Adrenal gland (tissue), 12 donors: ENCODE results near the gene CDH11. TPM values are rescaled to one million over a fixed set of nuclear protein-coding genes. Genes with fewer than 3 reads are reported as not detected.
A peak's percentile ranks its signal among the peaks of the same experiment; 100 is the strongest.

Experiments
- DNase-seq, 7 donors: peaks; one replicate each; pipeline ENCODE4 v3.0.0-alpha.2; 2019 to 2020
- H3K27ac ChIP-seq, 5 donors: fragments of 200-600 bp; sonication (generic) in 4 of 5; 1 replicate in 3 of 5; 2 replicates in 2 of 5; pipeline versions ENCODE4 v1.5.1 to v1.8.0; 2016 to 2020; ENCODE audit warnings: mild to moderate bottlenecking in 1 of 5
- H3K27me3 ChIP-seq: fragments of 200-600 bp; 2 replicates; pipeline ENCODE4 v1.8.0; 2021
- H3K36me3 ChIP-seq, 2 donors: fragments of 200-600 bp; replicated peaks in 1 of 2; 1 replicate in 1 of 2; 2 replicates in 1 of 2; pipeline versions ENCODE4 v1.5.1 to v1.8.0; 2018 to 2022
- H3K4me1 ChIP-seq, 2 donors: fragments of 200-600 bp; replicated peaks in 1 of 2; 1 replicate in 1 of 2; 2 replicates in 1 of 2; pipeline versions ENCODE4 v1.5.1 to v1.8.0; 2018 to 2021
- H3K4me3 ChIP-seq, 4 donors: fragments of 200-600 bp; sonication (generic) in 3 of 4; one replicate each; pipeline ENCODE4 v1.5.1; 2016 to 2018
- H3K9me3 ChIP-seq, 3 donors: fragments of 200-600 bp; sonication (generic) in 1 of 3; replicated peaks in 1 of 3; 1 replicate in 2 of 3; 2 replicates in 1 of 3; pipeline versions ENCODE4 v1.5.1 to v1.8.0; 2016 to 2021
- POLR2A ChIP-seq, 2 donors: fragments of 450-650 bp; IDR thresholded peaks; one replicate each; pipeline ENCODE4 v1.6.1; 2017; ENCODE audit warnings: antibody characterized with exemption in 2 of 2, mild to moderate bottlenecking in 2 of 2, moderate library complexity in 1 of 2
- WGBS, 4 donors: extraction: QIAGEN DNeasy Blood & Tissue Kit in 2 of 4; methylation state at CpG; one replicate each; pipeline versions ENCODE4 v1.1.5 to v1.1.7; 2013 to 2017; 5-methylcytosine and 5-hydroxymethylcytosine counted together
- intact Hi-C, 2 donors: fragments of 100-400 bp; cut with DNase I; formaldehyde crosslinking; loops; one replicate each; pipeline versions ENCODE4 v1.14.1 to v1.15.0; 2022 to 2023
- polyA plus RNA-seq, 3 donors: library from polyadenylated mRNA; stranded (reverse); fragments of 200-250 nt in 2 of 3; fragments of 350-450 nt in 1 of 3; fragmentation: Illumina TruSeq in 1 of 3; extraction: RNeasy Lipid Tissue Mini Kit (QIAGEN cat#74804) in 1 of 3; gene quantifications; one replicate each; pipeline ENCODE4 v1.2.3, GENCODE V29; 2013 to 2014
- total RNA-seq, 9 donors: library from RNA; depleted of rRNA in 4 of 9; stranded (reverse); fragments of >200 nt in 4 of 9; fragments of 120-200 nt in 1 of 9; fragmentation: NEBNext Ultra II Directional in 1 of 9; extraction: Animal tissue kit (Norgen Biotek cat#: 25700) in 1 of 9; gene quantifications; one replicate each; pipeline versions ENCODE4 v1.1.0 to v1.2.4, GENCODE V29; 2013 to 2023
- TF ChIP-seq, protein P1 (sequence below), 6 experiments: fragments of 450-650 bp in 4 of 6; fragments of 200-600 bp in 2 of 6; sonication (generic) in 1 of 6; IDR thresholded peaks; 1 replicate in 5 of 6; 2 replicates in 1 of 6; pipeline versions ENCODE4 v1.5.1 to v1.8.0; 2016 to 2021; ENCODE audit warnings: antibody characterized with exemption in 6 of 6, mild to moderate bottlenecking in 2 of 6, moderate library complexity in 1 of 6
- donor health status: healthy with polysubstance abuse.
- donor health status: Bipolar disorder and iron deficiency.
- donor health status: DM: yes; HTN: yes; CAD: no.
- donor health status: DM: no; HTN: no; CAD: no.
- donor health status: DM: no; HTN: no; CAD: no.
- donor health status: DM: yes; HTN: yes; CAD: no.

The CDH11 gene
- total and polyA plus RNA-seq, 12 donors = 3.0 to 102 (median 31.0) TPM

DNA sequence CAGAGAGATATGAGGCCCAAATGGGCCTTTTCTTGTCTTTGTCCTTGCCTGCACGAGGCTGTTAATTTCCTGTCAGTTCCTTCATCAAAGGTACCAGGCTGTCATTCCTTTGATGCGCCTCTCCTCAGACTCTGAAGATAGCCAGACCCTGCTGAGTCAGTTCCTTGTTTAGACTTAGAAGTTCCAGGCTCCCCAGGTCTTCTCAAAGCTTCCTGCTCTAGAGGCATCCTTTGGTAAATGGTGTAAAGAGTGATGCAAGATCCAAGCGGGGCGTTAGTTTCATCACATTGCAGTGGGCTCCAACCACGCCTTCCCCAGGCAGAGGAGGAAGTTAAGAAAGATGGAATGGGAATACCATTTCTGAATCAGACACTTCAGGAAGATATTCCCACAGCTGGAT is 4.0 kb upstream of the CDH11 start:
- Histone ChIP-seq H3K27me3 (peaks cover 11% of the 10 kb centered on the region), H3K36me3 (no peaks in the 10 kb centered on the region), H3K4me1 (peaks cover 5 to 18% of the 10 kb centered on the region in 2 donors), H3K27ac (no peak overlapping the region), H3K9me3 (no peaks in the 10 kb centered on the region), H3K4me3 (no peak overlapping the region)
- TF ChIP-seq POLR2A (IDR thresholded peaks at IDR 0.05) = no peak
- TF ChIP-seq, protein P1, sequence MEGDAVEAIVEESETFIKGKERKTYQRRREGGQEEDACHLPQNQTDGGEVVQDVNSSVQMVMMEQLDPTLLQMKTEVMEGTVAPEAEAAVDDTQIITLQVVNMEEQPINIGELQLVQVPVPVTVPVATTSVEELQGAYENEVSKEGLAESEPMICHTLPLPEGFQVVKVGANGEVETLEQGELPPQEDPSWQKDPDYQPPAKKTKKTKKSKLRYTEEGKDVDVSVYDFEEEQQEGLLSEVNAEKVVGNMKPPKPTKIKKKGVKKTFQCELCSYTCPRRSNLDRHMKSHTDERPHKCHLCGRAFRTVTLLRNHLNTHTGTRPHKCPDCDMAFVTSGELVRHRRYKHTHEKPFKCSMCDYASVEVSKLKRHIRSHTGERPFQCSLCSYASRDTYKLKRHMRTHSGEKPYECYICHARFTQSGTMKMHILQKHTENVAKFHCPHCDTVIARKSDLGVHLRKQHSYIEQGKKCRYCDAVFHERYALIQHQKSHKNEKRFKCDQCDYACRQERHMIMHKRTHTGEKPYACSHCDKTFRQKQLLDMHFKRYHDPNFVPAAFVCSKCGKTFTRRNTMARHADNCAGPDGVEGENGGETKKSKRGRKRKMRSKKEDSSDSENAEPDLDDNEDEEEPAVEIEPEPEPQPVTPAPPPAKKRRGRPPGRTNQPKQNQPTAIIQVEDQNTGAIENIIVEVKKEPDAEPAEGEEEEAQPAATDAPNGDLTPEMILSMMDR (IDR thresholded peaks at IDR 0.05) = no peak
- intact Hi-C loops = no loop called here
- no peak for DNase-seq
- WGBS, 4 donors = 68 to 77% (median 76%) methylated on average over 5 of the region's 5 CpGs

DNA sequence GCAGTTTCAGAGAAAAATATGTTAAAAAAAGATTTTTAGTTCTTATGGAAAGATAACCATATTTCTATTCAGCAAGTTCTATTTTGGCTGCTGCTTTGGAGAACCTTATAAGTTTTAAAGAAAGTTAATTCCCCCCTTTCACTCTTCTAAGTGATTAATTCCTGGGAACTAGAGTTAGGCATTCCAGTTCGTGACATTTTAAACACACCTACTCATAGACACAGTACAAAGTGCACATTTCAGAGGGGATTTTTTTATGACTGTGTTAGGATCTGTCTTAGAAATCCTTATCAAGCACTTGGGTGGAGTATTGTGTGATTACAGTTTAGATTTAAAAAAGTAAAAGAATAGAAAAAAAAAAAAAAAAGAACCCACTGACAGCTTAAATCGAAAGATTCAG is 3.5 kb upstream of the CDH11 start:
- WGBS, 4 donors = 30 to 55% (median 41%) methylated on average over 2 of the region's 2 CpGs
- H3K27ac ChIP-seq = no peak overlapping the region

DNA sequence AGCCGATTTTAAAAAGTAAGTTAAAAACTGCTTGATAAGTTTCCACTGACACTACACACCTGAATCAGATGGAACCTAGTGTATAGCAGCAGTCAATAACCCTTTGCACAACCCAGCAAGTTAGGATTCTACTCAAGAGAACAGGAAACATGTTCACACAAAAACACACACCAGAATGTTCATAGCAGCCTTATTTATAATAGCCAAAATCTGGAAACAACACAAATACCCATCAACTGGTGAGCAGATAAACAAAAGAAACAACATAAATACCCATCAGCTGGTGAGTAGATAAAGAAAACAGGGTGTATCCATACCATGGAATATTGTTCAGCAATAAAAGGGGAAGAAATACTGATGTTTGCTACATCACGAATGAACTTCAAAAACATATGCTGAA is 2.7 kb upstream of the CDH11 start:
- H3K27me3 ChIP-seq = peaks cover 15% of the 10 kb centered on the region
- no peak for DNase-seq
- intact Hi-C loops = no loop called here
- WGBS, 4 donors = 70 to 84% (median 73%) methylated on average over 2 of the region's 2 CpGs
- TF ChIP-seq, protein P1 (IDR thresholded peaks at IDR 0.05) = no peak
- no peak for TF ChIP-seq POLR2A (IDR thresholded peaks at IDR 0.05)
- no peaks in the 10 kb centered on the region for H3K9me3 ChIP-seq
- peaks cover 5 to 18% of the 10 kb centered on the region in 2 donors for H3K4me1 ChIP-seq
- no peaks in the 10 kb centered on the region for H3K36me3 ChIP-seq
- peak overlapping the region in 1 of 4 donors; percentile 72 for H3K4me3 ChIP-seq
- no peak overlapping the region for H3K27ac ChIP-seq

More for the DNA sequence above, 3.5 kb upstream of the CDH11 start:
- no peak for DNase-seq
- peaks cover 15% of the 10 kb centered on the region for H3K27me3 ChIP-seq
- no peak overlapping the region for H3K4me3 ChIP-seq
- intact Hi-C loops = no loop called here
- H3K9me3 ChIP-seq = no peaks in the 10 kb centered on the region
- H3K36me3 ChIP-seq = no peaks in the 10 kb centered on the region
- TF ChIP-seq, protein P1 (IDR thresholded peaks at IDR 0.05) = no peak
- no peak for TF ChIP-seq POLR2A (IDR thresholded peaks at IDR 0.05)
- peaks cover 5 to 18% of the 10 kb centered on the region in 2 donors for H3K4me1 ChIP-seq

DNA sequence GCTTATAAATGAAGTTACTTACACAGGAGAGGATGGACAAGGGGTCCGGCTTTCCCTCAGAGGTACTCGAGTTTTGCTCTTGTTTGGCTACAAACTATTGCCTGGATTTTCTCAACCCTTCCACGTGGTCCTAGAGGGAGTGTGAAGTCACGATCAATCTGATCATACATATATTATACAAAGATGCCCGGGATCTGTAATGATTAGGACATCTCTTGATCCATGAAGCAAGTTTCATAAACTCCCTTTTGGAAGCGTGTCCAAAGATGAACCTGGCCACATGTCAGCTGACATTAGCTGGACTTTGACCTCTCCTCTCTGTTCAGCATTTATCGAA is 2.3 kb upstream of the CDH11 start:
- H3K9me3 ChIP-seq = no peaks in the 10 kb centered on the region
- H3K27ac ChIP-seq = peak overlapping the region in 2 of 5 donors; percentile 79 to 92
- no peak for TF ChIP-seq POLR2A (IDR thresholded peaks at IDR 0.05)
- TF ChIP-seq, protein P1 (IDR thresholded peaks at IDR 0.05) = no peak
- intact Hi-C loops = no loop called here
- H3K4me3 ChIP-seq = peak overlapping the region in 1 of 4 donors; percentile 72
- H3K36me3 ChIP-seq = no peaks in the 10 kb centered on the region
- peaks cover 5 to 18% of the 10 kb centered on the region in 2 donors for H3K4me1 ChIP-seq
- H3K27me3 ChIP-seq = peaks cover 15% of the 10 kb centered on the region
- no peak for DNase-seq
- WGBS, 4 donors = 62 to 68% (median 65%) methylated on average over 7 of the region's 7 CpGs
